Activated naive CD4-positive, alpha-beta T cell treated with anti-CD3 and anti-CD28 coated beads, Interleukin-2, amount 50 U/mL, for 72 hours (primary cell): ENCODE measurements around the gene RASL11A. TPM values are rescaled to one million over a fixed set of nuclear protein-coding genes. Genes with fewer than 3 reads are reported as not detected.

Experiments
- ATAC-seq, 2 donors: fragments of 150-1000 bp; cut with Tn5 transposase; 2 replicates each; pipeline ENCODE4 v1.10.0; 2021; ENCODE audit warnings: mild to moderate bottlenecking in 2 of 2, moderate library complexity in 2 of 2
- DNase-seq, 2 donors: peaks; one replicate each; pipeline ENCODE4 v3.0.0; 2021 to 2022; ENCODE audit warnings: low spot score in 2 of 2
- H3K27ac Mint-ChIP-seq, 2 donors: one replicate each; pipeline ENCODE4 v1.8.0; 2022; ENCODE audit warnings: mild to moderate bottlenecking in 2 of 2, mixed read lengths in 2 of 2
- H3K36me3 Mint-ChIP-seq, 2 donors: one replicate each; pipeline ENCODE4 v1.8.0; 2022; ENCODE audit warnings: mixed read lengths in 2 of 2
- H3K9me3 Mint-ChIP-seq, 2 donors: one replicate each; pipeline ENCODE4 v1.8.0; 2022; ENCODE audit warnings: mixed read lengths in 2 of 2
- total RNA-seq, 2 donors: library from RNA; stranded (reverse); gene quantifications; one replicate each; pipeline ENCODE4 v1.2.3, GENCODE V29; 2022

Gene RASL11A
- total RNA-seq, 2 donors from 2014 or later, result 1.8 to 3.4 TPM

GRCh38 chr13:27259831-27260230 lies 10.8 kb upstream of the RASL11A start:
- DNase-seq (no peak), ATAC-seq (peak; percentile 22 to 28)
- no peaks in the 10 kb centered on the region for H3K9me3 Mint-ChIP-seq
- H3K27ac Mint-ChIP-seq, result peak overlapping the region; percentile 66 to 89
- peaks cover 11 to 26% of the 10 kb centered on the region in 2 donors for H3K36me3 Mint-ChIP-seq

- Mint-ChIP-seq H3K36me3 (peaks cover 8 to 20% of the 10 kb centered on the region in 2 donors), H3K27ac (peak overlapping the region in 1 of 2 donors; percentile 31), H3K9me3 (no peaks in the 10 kb centered on the region)
- DNase-seq (no peak), ATAC-seq (no peak)
Measured at GRCh38 chr13:27261396-27261795, 9.2 kb upstream of the RASL11A start.

- Mint-ChIP-seq H3K27ac (no peak overlapping the region), H3K36me3 (peaks cover 8% of the 10 kb centered on the region in 2 donors), H3K9me3 (no peaks in the 10 kb centered on the region)
- ATAC-seq (no peak), DNase-seq (no peak)
Measured at GRCh38 chr13:27263438-27263837, 7.2 kb upstream of the RASL11A start.

- H3K27ac Mint-ChIP-seq, result peak overlapping the region in 1 of 2 donors; percentile 22
- peaks cover under 1 to 1% of the 10 kb centered on the region in 2 donors for H3K36me3 Mint-ChIP-seq
- no peaks in the 10 kb centered on the region for H3K9me3 Mint-ChIP-seq
- DNase-seq (no peak), ATAC-seq (peak in 1 of 2 donors; percentile 22)
Measured at GRCh38 chr13:27264181-27264580, 6.4 kb upstream of the RASL11A start.

GRCh38 chr13:27264648-27265047 lies 6.0 kb upstream of the RASL11A start:
- DNase-seq (no peak), ATAC-seq (peak in 1 of 2 donors; percentile 6)
- Mint-ChIP-seq H3K36me3 (no peaks in the 10 kb centered on the region), H3K9me3 (no peaks in the 10 kb centered on the region), H3K27ac (no peak overlapping the region)

GRCh38 chr13:27266917-27267316 lies 3.7 kb upstream of the RASL11A start:
- no peaks in the 10 kb centered on the region for H3K9me3 Mint-ChIP-seq
- no peaks in the 10 kb centered on the region for H3K36me3 Mint-ChIP-seq
- no peak for DNase-seq
- no peak for ATAC-seq
- H3K27ac Mint-ChIP-seq, result no peak overlapping the region

- no peak for ATAC-seq
- Mint-ChIP-seq H3K36me3 (no peaks in the 10 kb centered on the region), H3K9me3 (no peaks in the 10 kb centered on the region), H3K27ac (no peak overlapping the region)
- DNase-seq, result no peak
Measured at GRCh38 chr13:27267596-27267995, 3.0 kb upstream of the RASL11A start.

GRCh38 chr13:27269114-27269665 lies 1.4 kb upstream of the RASL11A start:
- Mint-ChIP-seq H3K9me3 (no peaks in the 10 kb centered on the region), H3K27ac (no peak overlapping the region), H3K36me3 (no peaks in the 10 kb centered on the region)
- no peak for DNase-seq
- ATAC-seq, result no peak

- Mint-ChIP-seq H3K9me3 (no peaks in the 10 kb centered on the region), H3K27ac (peak overlapping the region; percentile 44 to 52), H3K36me3 (no peaks in the 10 kb centered on the region)
- ATAC-seq, result no peak
- DNase-seq, result no peak
Measured at GRCh38 chr13:27271570-27272096, 1.0 kb downstream of the RASL11A start.

GRCh38 chr13:27273658-27274425 lies 3.2 kb downstream of the RASL11A start:
- H3K36me3 Mint-ChIP-seq, result no peaks in the 10 kb centered on the region

GRCh38 chr13:27274631-27275030 lies 4.0 kb downstream of the RASL11A start:
- Mint-ChIP-seq H3K9me3 (no peaks in the 10 kb centered on the region), H3K36me3 (no peaks in the 10 kb centered on the region), H3K27ac (no peak overlapping the region)
- no peak for DNase-seq
- no peak for ATAC-seq

More at GRCh38 chr13:27273658-27274425, 3.2 kb downstream of the RASL11A start:
- H3K9me3 Mint-ChIP-seq, result no peaks in the 10 kb centered on the region
- DNase-seq (no peak), ATAC-seq (no peak)
- H3K27ac Mint-ChIP-seq, result no peak overlapping the region

GRCh38 chr13:27276188-27276587 lies 5.6 kb downstream of the RASL11A start:
- DNase-seq, result no peak

GRCh38 chr13:27279506-27279905 lies 8.9 kb downstream of the RASL11A start:
- Mint-ChIP-seq H3K9me3 (no peaks in the 10 kb centered on the region), H3K36me3 (no peaks in the 10 kb centered on the region), H3K27ac (no peak overlapping the region)
- ATAC-seq, result no peak
- no peak for DNase-seq

More at GRCh38 chr13:27276188-27276587, 5.6 kb downstream of the RASL11A start:
- no peaks in the 10 kb centered on the region for H3K36me3 Mint-ChIP-seq
- no peaks in the 10 kb centered on the region for H3K9me3 Mint-ChIP-seq
- no peak for ATAC-seq
- H3K27ac Mint-ChIP-seq, result no peak overlapping the region

GRCh38 chr13:27280009-27280656 lies 9.5 kb downstream of the RASL11A start:
- Mint-ChIP-seq H3K36me3 (no peaks in the 10 kb centered on the region), H3K9me3 (no peaks in the 10 kb centered on the region), H3K27ac (peak overlapping the region in 1 of 2 donors; percentile 22)
- no peak for DNase-seq
- ATAC-seq, result no peak

GRCh38 chr13:27280841-27281240 lies 10.2 kb downstream of the RASL11A start:
- H3K9me3 Mint-ChIP-seq, result no peaks in the 10 kb centered on the region
- ATAC-seq, result no peak
- DNase-seq, result no peak
- H3K27ac Mint-ChIP-seq, result no peak overlapping the region
- H3K36me3 Mint-ChIP-seq, result no peaks in the 10 kb centered on the region

- no peaks in the 10 kb centered on the region for H3K9me3 Mint-ChIP-seq
- no peak for ATAC-seq
- no peak for DNase-seq
- no peak overlapping the region for H3K27ac Mint-ChIP-seq
- H3K36me3 Mint-ChIP-seq, result no peaks in the 10 kb centered on the region
Measured at GRCh38 chr13:27281420-27281819, 10.8 kb downstream of the RASL11A start.

- DNase-seq, result no peak
- ATAC-seq, result peak; percentile 44 to 50
- Mint-ChIP-seq H3K36me3 (no peaks in the 10 kb centered on the region), H3K9me3 (no peaks in the 10 kb centered on the region), H3K27ac (no peak overlapping the region)
Measured at GRCh38 chr13:27283906-27284493, 13.4 kb downstream of the RASL11A start.
